ENCODE data around the gene PDZD4. TPM values are rescaled to one million over a fixed set of nuclear protein-coding genes. Genes with fewer than 3 reads are reported as not detected.
A peak's percentile ranks its signal among the peaks of the same experiment; 100 is the strongest.

The PDZD4 gene
- polyA plus RNA-seq, 1 donor (not counting 4 experiments of a cell fraction or from before 2014, with no cell fraction given), result 0.05 TPM

DNA sequence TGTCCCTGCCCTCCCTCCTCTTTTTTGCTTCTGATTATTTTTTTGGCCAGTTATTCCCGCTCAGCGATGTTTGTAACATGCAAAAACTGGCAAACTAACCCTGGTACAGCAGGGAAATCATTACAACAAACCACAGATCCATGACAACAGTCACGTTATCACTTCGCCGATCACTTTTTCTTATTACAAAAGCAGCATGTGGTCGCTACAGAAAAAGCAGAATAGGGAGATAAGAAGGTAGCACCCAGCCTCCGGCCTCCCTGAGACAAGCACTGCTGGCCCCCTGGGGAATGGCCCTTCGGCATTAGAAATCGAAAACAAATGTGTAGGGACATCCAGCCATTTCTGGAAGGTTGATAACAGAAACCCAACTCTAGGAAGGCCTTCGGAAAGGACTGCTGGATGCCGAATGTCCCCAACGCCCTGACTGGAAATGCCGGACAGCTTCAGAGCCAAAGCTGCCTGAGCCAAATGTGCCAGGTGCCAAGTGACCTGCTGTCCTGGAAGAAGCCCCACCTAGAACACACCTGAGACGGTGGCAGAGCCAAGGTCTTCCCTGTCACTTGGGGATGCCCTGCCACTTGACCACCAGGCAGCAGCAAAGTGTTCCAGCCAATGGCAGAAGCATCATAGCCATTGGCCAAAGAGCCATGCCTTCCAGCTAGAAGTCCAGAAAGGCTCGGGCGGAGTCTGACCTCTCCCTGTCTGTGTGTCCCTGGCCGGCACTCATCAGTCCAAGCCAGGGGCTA is 39.1 kb downstream of the PDZD4 start:
- Histone ChIP-seq H3K79me2 (ENCODE audit: control insufficient read depth, insufficient read depth, low read length) (peaks cover 37% of the 10 kb centered on the region), H3K36me3 (ENCODE audit: control insufficient read depth in 2 of 2, extremely low read depth in 1 of 2, insufficient read depth in 2 of 2, low read length in 2 of 2) (peaks cover 6 to 7% of the 10 kb centered on the region in 2 experiments), H3K27me3 (ENCODE audit: control insufficient read depth, extremely low read depth, insufficient read depth, low read length) (no peaks in the 10 kb centered on the region), H3K9me3 (ENCODE audit: control insufficient read depth, low read depth, low read length) (no peaks in the 10 kb centered on the region), H4K20me1 (ENCODE audit: control insufficient read depth, extremely low read depth, insufficient read depth, low read length) (no peaks in the 10 kb centered on the region), H3K4me1 (ENCODE audit: control insufficient read depth, extremely low read depth, insufficient read depth, low read length) (peaks cover 14% of the 10 kb centered on the region), H3K27ac (ENCODE audit: control insufficient read depth, insufficient read depth, low read length) (no peak overlapping the region), H3K4me3 (ENCODE audit: control insufficient read depth in 2 of 3, extremely low read depth in 1 of 3, insufficient read depth in 2 of 3, low read depth in 1 of 3, low read length in 3 of 3) (no peak overlapping the region), H2AFZ (ENCODE audit: control insufficient read depth, low read length) (no peak overlapping the region), H3K4me2 (ENCODE audit: control insufficient read depth, extremely low read depth, insufficient read depth, low read depth, low read length) (peak overlapping the region; percentile 29), H3K9me1 (ENCODE audit: control insufficient read depth, extremely low read depth, insufficient read depth, low read length) (no peaks in the 10 kb centered on the region), H3K9ac (ENCODE audit: control insufficient read depth, extremely low read depth, insufficient read depth, low read length) (no peak overlapping the region)
- no peak for FAIRE-seq
- dilution Hi-C loops (cut with MboI; ENCODE audit: extremely low pct_ligation_motif_present, low sequenced_read_pairs), result no loop called here
- TF ChIP-seq EZH2 (IDR thresholded peaks at IDR 0.05; ENCODE audit: low read length) (no peak), CTCF (optimal IDR thresholded peaks at IDR 0.05 in 1 of 3, IDR thresholded peaks at IDR 0.05 in 1 of 3, conservative IDR thresholded peaks at IDR 0.05 in 1 of 3; ENCODE audit: extremely low read depth in 1 of 3, insufficient read depth in 2 of 3, low read length in 3 of 3) (no peak)
- no peak for DNase-seq (ENCODE audit: low read depth, low spot score)

DNA sequence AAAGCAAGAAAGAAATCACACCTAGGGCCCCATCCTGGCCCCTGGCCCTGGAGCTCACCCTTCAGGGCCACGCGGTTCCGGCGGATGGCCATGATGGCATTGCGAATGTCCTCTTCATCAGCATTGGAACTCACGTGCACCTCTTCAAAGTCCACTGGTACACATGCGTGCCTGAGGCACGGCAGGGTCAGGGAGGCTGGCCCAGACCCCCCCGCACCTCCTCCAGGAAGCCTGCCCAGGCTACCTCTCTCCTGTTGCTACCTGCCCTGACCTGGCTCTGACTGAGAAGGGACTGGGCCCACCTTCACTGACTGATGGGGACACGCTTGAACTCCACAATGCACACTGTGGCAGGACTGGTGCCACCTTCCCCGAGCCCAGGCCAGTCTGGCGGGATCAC is 40.7 kb downstream of the PDZD4 start:
- H3K4me1 ChIP-seq (ENCODE audit: control insufficient read depth, extremely low read depth, insufficient read depth, low read length), result peaks cover 14% of the 10 kb centered on the region
- dilution Hi-C loops (cut with MboI; ENCODE audit: extremely low pct_ligation_motif_present, low sequenced_read_pairs), result no loop called here

More for the DNA sequence above, 40.7 kb downstream of the PDZD4 start:
- no peaks in the 10 kb centered on the region for H3K9me1 ChIP-seq (ENCODE audit: control insufficient read depth, extremely low read depth, insufficient read depth, low read length)
- no peak overlapping the region for H3K27ac ChIP-seq (ENCODE audit: control insufficient read depth, insufficient read depth, low read length)
- peaks cover 0 to 7% of the 10 kb centered on the region in 2 experiments for H3K36me3 ChIP-seq (ENCODE audit: control insufficient read depth in 2 of 2, extremely low read depth in 1 of 2, insufficient read depth in 2 of 2, low read length in 2 of 2)
- no peaks in the 10 kb centered on the region for H3K27me3 ChIP-seq (ENCODE audit: control insufficient read depth, extremely low read depth, insufficient read depth, low read length)
- no peaks in the 10 kb centered on the region for H4K20me1 ChIP-seq (ENCODE audit: control insufficient read depth, extremely low read depth, insufficient read depth, low read length)
- peaks cover 21% of the 10 kb centered on the region for H3K79me2 ChIP-seq (ENCODE audit: control insufficient read depth, insufficient read depth, low read length)
- DNase-seq (ENCODE audit: low read depth, low spot score) (no peak), FAIRE-seq (no peak)
- TF ChIP-seq CTCF (optimal IDR thresholded peaks at IDR 0.05 in 1 of 3, IDR thresholded peaks at IDR 0.05 in 1 of 3, conservative IDR thresholded peaks at IDR 0.05 in 1 of 3; ENCODE audit: extremely low read depth in 1 of 3, insufficient read depth in 2 of 3, low read length in 3 of 3), result no peak
- no peak for TF ChIP-seq EZH2 (IDR thresholded peaks at IDR 0.05; ENCODE audit: low read length)
- H3K9ac ChIP-seq (ENCODE audit: control insufficient read depth, extremely low read depth, insufficient read depth, low read length), result no peak overlapping the region
- no peak overlapping the region for H3K4me2 ChIP-seq (ENCODE audit: control insufficient read depth, extremely low read depth, insufficient read depth, low read depth, low read length)
- no peak overlapping the region for H3K4me3 ChIP-seq (ENCODE audit: control insufficient read depth in 2 of 3, extremely low read depth in 1 of 3, insufficient read depth in 2 of 3, low read depth in 1 of 3, low read length in 3 of 3)
- no peak overlapping the region for H2AFZ ChIP-seq (ENCODE audit: control insufficient read depth, low read length)
- no peaks in the 10 kb centered on the region for H3K9me3 ChIP-seq (ENCODE audit: control insufficient read depth, low read depth, low read length)

All from keratinocyte (primary cell).